DND-41 (cell line): ENCODE data around the gene GALNTL6.

Experiments
- EZH2 ChIP-seq: IDR thresholded peaks from 3 replicates; pipeline ENCODE4 v1.6.1; 2012; ENCODE audit warnings: borderline replicate concordance, low read depth, mild to moderate bottlenecking, moderate library complexity, low read length, inconsistent platforms; ENCODE audit not compliant: severe bottlenecking
- TF ChIP-seq, protein P1 (sequence below): IDR thresholded peaks from 2 replicates; pipeline ENCODE4 v1.5.1; 2012; ENCODE audit warnings: borderline replicate concordance, low read length, moderate library complexity, mild to moderate bottlenecking; ENCODE audit not compliant: poor library complexity, severe bottlenecking; ENCODE audit errors: extremely low read depth

GRCh38 chr4:172553216-172553615, 740.0 kb downstream of the GALNTL6 start:
- TF ChIP-seq, protein P1, sequence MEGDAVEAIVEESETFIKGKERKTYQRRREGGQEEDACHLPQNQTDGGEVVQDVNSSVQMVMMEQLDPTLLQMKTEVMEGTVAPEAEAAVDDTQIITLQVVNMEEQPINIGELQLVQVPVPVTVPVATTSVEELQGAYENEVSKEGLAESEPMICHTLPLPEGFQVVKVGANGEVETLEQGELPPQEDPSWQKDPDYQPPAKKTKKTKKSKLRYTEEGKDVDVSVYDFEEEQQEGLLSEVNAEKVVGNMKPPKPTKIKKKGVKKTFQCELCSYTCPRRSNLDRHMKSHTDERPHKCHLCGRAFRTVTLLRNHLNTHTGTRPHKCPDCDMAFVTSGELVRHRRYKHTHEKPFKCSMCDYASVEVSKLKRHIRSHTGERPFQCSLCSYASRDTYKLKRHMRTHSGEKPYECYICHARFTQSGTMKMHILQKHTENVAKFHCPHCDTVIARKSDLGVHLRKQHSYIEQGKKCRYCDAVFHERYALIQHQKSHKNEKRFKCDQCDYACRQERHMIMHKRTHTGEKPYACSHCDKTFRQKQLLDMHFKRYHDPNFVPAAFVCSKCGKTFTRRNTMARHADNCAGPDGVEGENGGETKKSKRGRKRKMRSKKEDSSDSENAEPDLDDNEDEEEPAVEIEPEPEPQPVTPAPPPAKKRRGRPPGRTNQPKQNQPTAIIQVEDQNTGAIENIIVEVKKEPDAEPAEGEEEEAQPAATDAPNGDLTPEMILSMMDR, result no peak
- no peak for TF ChIP-seq EZH2
